Endodermal cell (in vitro differentiated cells): ENCODE results near the gene SNRPA1. TPM values are rescaled to one million over a fixed set of nuclear protein-coding genes. Genes with fewer than 3 reads are reported as not detected.

Experiments
- DNase-seq: peaks from one replicate; pipeline ENCODE4 v3.0.0-alpha.2; 2017
- H3K27ac ChIP-seq: 2 replicates; pipeline ENCODE4 v1.5.1; 2013; ENCODE audit warnings: mild to moderate bottlenecking, low read depth, low read length, moderate library complexity
- H3K27me3 ChIP-seq: 2 replicates; pipeline ENCODE4 v1.6.1; 2013; ENCODE audit warnings: mild to moderate bottlenecking, low read length, moderate library complexity; ENCODE audit not compliant: insufficient read depth, control insufficient read depth, poor library complexity, severe bottlenecking
- H3K36me3 ChIP-seq: 2 replicates; pipeline ENCODE4 v1.7.0; 2013; ENCODE audit warnings: mild to moderate bottlenecking, low read length, moderate library complexity; ENCODE audit not compliant: control insufficient read depth, insufficient read depth
- H3K4me1 ChIP-seq: one replicate; pipeline ENCODE4 v1.7.0; 2013; ENCODE audit warnings: low read length; ENCODE audit not compliant: control insufficient read depth, insufficient read depth
- H3K4me3 ChIP-seq: 2 replicates; pipeline ENCODE4 v1.5.1; 2013; ENCODE audit warnings: mild to moderate bottlenecking, low read length, moderate library complexity
- H3K9ac ChIP-seq: 2 replicates; pipeline ENCODE4 v1.6.1; 2013; ENCODE audit warnings: mild to moderate bottlenecking, low read length, moderate library complexity; ENCODE audit not compliant: poor library complexity, severe bottlenecking; ENCODE audit errors: extremely low read depth
- H3K9me3 ChIP-seq: 2 replicates; pipeline ENCODE4 v1.6.1; 2013; ENCODE audit warnings: mild to moderate bottlenecking, low read length, moderate library complexity; ENCODE audit not compliant: control insufficient read depth
- H3K27ac Mint-ChIP-seq: 2 replicates; pipeline ENCODE4 v1.8.0; 2020; ENCODE audit warnings: mixed read lengths
- H3K27me3 Mint-ChIP-seq: 2 replicates; pipeline ENCODE4 v1.8.0; 2021; ENCODE audit warnings: mild to moderate bottlenecking, mixed read lengths; ENCODE audit not compliant: insufficient read depth
- H3K36me3 Mint-ChIP-seq: 2 replicates; pipeline ENCODE4 v1.8.0; 2020; ENCODE audit warnings: low read depth, mixed read lengths
- H3K4me1 Mint-ChIP-seq: 2 replicates; pipeline ENCODE4 v1.8.0; 2020; ENCODE audit warnings: mixed read lengths
- H3K4me3 Mint-ChIP-seq: 2 replicates; pipeline ENCODE4 v1.8.0; 2020; ENCODE audit warnings: mild to moderate bottlenecking, moderate library complexity, mixed read lengths
- H3K9me3 Mint-ChIP-seq: 2 replicates; pipeline ENCODE4 v1.8.0; 2020; ENCODE audit warnings: mild to moderate bottlenecking, mixed read lengths
- WGBS, 2 experiments: methylation state at CpG; one replicate each; pipeline versions ENCODE4 v1.1.5 to v1.1.7; 2013; ENCODE audit warnings: missing lambda C conversion rate in 2 of 2, mixed read lengths in 1 of 2; ENCODE audit not compliant: insufficient coverage in 1 of 2, insufficient read length in 1 of 2; 5-methylcytosine and 5-hydroxymethylcytosine counted together
- total RNA-seq, 2 donors: library from RNA; stranded (reverse); fragmentation: NEBNext Ultra II Directional in 1 of 2; extraction: Animal tissue kit (Norgen Biotek cat#: 25700) in 1 of 2; gene quantifications; 2 replicates in 1 of 2; 3 replicates in 1 of 2; pipeline ENCODE4 v1.2.1, GENCODE V29; 2021
- TF ChIP-seq, protein P1 (sequence below): fragments of 200-600 bp; sonication (generic); conservative IDR thresholded peaks from 2 replicates; pipeline ENCODE4 v1.5.0; 2021; ENCODE audit warnings: antibody characterized with exemption, mild to moderate bottlenecking

Gene SNRPA1
- total RNA-seq, 2 donors from 2014 or later, result 111 to 140 TPM

DNA sequence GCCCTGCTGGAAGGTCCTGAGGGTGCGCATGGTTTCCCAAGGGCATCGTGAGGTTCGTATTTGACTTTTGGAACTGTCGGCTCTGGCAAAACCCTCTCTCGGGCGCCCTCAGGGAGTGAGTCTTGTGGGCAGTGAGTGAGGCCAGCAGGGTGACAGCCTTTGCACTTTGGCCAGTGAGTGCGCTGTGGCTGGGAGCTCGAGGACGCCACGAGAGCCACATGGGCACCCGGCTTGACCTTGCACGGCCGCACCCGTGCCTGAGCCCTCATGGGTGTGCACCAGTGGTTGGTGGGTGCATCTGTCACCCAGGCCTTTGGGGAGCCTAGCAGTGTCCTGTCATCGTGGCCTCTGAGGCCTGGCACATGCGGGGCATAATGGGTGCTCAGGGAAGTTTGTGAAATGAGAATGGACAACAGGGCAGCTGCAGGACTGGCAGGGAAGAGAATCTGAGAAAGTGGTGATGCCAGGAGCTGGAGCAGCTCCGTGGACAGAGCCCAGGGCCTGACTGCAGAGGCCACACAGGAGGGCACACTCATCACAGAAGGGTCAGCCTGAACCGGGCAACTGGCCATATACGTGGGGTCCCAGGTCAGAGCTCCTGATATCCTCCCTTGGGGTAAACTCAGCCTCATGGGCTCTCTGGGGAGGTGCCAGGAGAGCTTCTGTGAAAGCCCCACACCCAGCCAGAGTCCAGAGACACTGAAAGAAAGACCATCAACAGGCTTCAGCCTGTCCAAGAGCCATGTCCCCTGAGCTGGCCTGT lies 30.4 kb upstream of the SNRPA1 start:
- H3K27ac Mint-ChIP-seq, result no peak overlapping the region
- Histone ChIP-seq H3K9me3 (no peaks in the 10 kb centered on the region), H3K9ac (no peak overlapping the region), H3K27ac (no peak overlapping the region), H3K4me1 (no peaks in the 10 kb centered on the region), H3K4me3 (no peak overlapping the region), H3K27me3 (no peaks in the 10 kb centered on the region), H3K36me3 (no peaks in the 10 kb centered on the region)
- peak; percentile 32 for DNase-seq
- no peak overlapping the region for H3K4me3 Mint-ChIP-seq
- no peaks in the 10 kb centered on the region for H3K36me3 Mint-ChIP-seq
- TF ChIP-seq, protein P1, sequence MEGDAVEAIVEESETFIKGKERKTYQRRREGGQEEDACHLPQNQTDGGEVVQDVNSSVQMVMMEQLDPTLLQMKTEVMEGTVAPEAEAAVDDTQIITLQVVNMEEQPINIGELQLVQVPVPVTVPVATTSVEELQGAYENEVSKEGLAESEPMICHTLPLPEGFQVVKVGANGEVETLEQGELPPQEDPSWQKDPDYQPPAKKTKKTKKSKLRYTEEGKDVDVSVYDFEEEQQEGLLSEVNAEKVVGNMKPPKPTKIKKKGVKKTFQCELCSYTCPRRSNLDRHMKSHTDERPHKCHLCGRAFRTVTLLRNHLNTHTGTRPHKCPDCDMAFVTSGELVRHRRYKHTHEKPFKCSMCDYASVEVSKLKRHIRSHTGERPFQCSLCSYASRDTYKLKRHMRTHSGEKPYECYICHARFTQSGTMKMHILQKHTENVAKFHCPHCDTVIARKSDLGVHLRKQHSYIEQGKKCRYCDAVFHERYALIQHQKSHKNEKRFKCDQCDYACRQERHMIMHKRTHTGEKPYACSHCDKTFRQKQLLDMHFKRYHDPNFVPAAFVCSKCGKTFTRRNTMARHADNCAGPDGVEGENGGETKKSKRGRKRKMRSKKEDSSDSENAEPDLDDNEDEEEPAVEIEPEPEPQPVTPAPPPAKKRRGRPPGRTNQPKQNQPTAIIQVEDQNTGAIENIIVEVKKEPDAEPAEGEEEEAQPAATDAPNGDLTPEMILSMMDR, result no peak
- H3K27me3 Mint-ChIP-seq, result peaks cover 17% of the 10 kb centered on the region
- H3K4me1 Mint-ChIP-seq, result no peaks in the 10 kb centered on the region
- H3K9me3 Mint-ChIP-seq, result no peaks in the 10 kb centered on the region
- 96 to 97% methylated on average over 12 to 19 of the region's 19 CpGs for WGBS, 2 experiments

DNA sequence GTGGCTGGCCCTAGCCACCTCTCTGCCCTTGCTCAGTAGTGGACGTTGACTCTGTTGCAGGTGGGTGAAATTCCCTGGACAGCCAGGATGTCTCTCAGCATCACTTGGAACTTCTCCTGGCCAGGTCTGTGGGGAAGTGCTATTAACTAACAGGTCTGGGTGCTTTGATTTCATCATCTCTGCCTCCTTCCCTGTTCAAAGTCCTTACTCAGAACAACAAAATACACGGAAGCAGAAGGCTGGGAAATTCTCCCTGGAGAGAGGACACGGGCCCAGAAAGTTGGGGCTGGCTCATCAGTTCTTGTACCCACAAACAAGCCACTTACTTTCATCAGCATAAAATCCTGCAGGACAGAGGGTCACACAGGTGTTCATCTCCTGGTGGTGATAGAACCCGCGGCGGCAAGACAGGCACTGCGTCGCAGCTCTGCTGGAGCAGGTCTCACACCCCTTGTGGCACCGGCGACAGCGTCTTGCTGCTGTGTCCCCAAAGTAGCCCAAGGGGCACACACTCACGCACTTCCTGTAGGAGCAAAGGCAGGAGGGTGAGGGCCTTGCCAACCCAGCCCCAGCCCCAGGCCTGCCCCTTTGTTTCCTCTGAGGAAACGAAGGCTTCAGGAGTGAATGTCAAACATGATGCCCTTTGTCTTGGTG lies 29.6 kb upstream of the SNRPA1 start:
- H3K4me3 Mint-ChIP-seq, result no peak overlapping the region

DNA sequence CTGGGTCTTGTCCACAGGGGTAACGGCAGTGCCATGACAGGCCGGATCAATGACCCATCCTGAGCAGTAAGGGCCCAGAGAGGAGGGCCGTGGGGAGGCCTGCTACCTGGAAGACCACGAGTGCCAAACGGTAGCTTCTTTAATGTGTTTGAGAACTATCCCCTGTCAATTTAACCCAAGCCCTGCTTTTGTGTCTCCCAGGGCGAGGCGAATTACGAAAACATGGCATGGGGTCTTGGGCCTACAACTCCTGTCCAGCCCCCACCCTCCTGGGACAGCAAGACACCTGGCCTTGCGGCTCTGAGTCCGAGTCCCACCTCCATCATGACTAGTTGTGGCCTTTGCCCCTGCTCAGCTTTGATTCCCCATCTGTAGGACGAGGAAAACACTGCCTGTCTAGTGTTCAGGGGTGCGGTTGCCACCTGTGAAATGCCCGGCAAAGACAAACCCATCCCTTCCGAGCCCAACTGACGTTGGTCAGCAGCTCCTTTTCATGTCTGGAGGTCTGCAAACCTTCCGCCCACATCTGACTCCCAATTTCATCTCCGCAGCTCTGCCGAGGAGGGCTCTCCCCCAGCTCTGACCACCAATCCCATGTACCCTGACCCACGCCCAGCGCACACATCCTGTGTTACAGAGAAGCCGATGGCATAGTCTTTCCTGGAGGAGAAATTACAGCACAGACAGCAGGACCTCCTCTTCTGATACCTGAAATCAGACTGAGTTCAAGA lies 28.9 kb upstream of the SNRPA1 start:
- H3K4me1 ChIP-seq, result no peaks in the 10 kb centered on the region
- no peak for DNase-seq
- no peak overlapping the region for H3K27ac ChIP-seq
- H3K4me3 Mint-ChIP-seq, result no peak overlapping the region
- H3K27me3 ChIP-seq, result no peaks in the 10 kb centered on the region
- H3K9me3 Mint-ChIP-seq, result no peaks in the 10 kb centered on the region
- no peak overlapping the region for H3K27ac Mint-ChIP-seq
- H3K9me3 ChIP-seq, result no peaks in the 10 kb centered on the region
- H3K4me1 Mint-ChIP-seq, result no peaks in the 10 kb centered on the region
- TF ChIP-seq, protein P1, result no peak
- H3K36me3 ChIP-seq, result no peaks in the 10 kb centered on the region
- no peaks in the 10 kb centered on the region for H3K36me3 Mint-ChIP-seq
- H3K4me3 ChIP-seq, result no peak overlapping the region
- no peak overlapping the region for H3K9ac ChIP-seq
- 92 to 99% methylated on average over 14 to 21 of the region's 21 CpGs for WGBS, 2 experiments
- H3K27me3 Mint-ChIP-seq, result peaks cover 11% of the 10 kb centered on the region

More for the DNA sequence above, 29.6 kb upstream of the SNRPA1 start:
- H3K9me3 ChIP-seq, result no peaks in the 10 kb centered on the region
- H3K27me3 Mint-ChIP-seq, result peaks cover 11% of the 10 kb centered on the region
- H3K4me1 Mint-ChIP-seq, result no peaks in the 10 kb centered on the region
- no peak overlapping the region for H3K27ac Mint-ChIP-seq
- H3K9me3 Mint-ChIP-seq, result no peaks in the 10 kb centered on the region
- WGBS, 2 experiments, result 91 to 92% methylated on average over 11 to 13 of the region's 13 CpGs
- no peaks in the 10 kb centered on the region for H3K36me3 Mint-ChIP-seq
- no peaks in the 10 kb centered on the region for H3K27me3 ChIP-seq
- H3K36me3 ChIP-seq, result no peaks in the 10 kb centered on the region
- H3K9ac ChIP-seq, result no peak overlapping the region
- H3K4me1 ChIP-seq, result no peaks in the 10 kb centered on the region
- TF ChIP-seq, protein P1, result no peak
- H3K27ac ChIP-seq, result no peak overlapping the region
- peak; percentile 28 for DNase-seq
- H3K4me3 ChIP-seq, result no peak overlapping the region
